ENCODE data around the gene CENPC. TPM values are rescaled to one million over a fixed set of nuclear protein-coding genes. Genes with fewer than 3 reads are reported as not detected.

CENPC gene
- total RNA-seq, 1 experiment from 2014 or later: 17.7 TPM

- no peak for DNase-seq (ENCODE audit: unreplicated experiment)
- ChIA-PET CTCF (interaction anchor here (1.0 kb wide), 1 partner anchor 19 kb away, joined by 7 read pairs; no protein-coding TSS in a partner anchor), POLR2A (no interaction called here)
- Mint-ChIP-seq H3K27ac (ENCODE audit: low read depth, unreplicated experiment) (no peak overlapping the region), H3K36me3 (ENCODE audit: insufficient read depth, unreplicated experiment) (peaks cover 4% of the 10 kb centered on the region), H3K27me3 (ENCODE audit: insufficient read depth, unreplicated experiment) (no peaks in the 10 kb centered on the region), H3K4me1 (ENCODE audit: insufficient read depth, unreplicated experiment) (no peaks in the 10 kb centered on the region), H3K9me3 (ENCODE audit: unreplicated experiment) (no peaks in the 10 kb centered on the region), H3K4me3 (ENCODE audit: unreplicated experiment) (no peak overlapping the region)
- TF ChIP-seq CTCF (IDR thresholded peaks at IDR 0.05; ENCODE audit: unreplicated experiment): no peak
- no TSS peak for BruUV-seq (replicated peaks)
- intact Hi-C loops (cut with micrococcal nuclease): no loop called here
Measured at GRCh38 chr4:67565284-67565683, 20.0 kb upstream of the CENPC start.

- ChIA-PET CTCF (no interaction called here), POLR2A (interaction anchor here (1.2 to 1.9 kb wide), 2 partner anchors 9 to 12 kb away, joined by 3 to 5 read pairs; partner anchors contain the start of gene CENPC)
- intact Hi-C loops (cut with micrococcal nuclease): no loop called here
- Mint-ChIP-seq H3K4me3 (ENCODE audit: unreplicated experiment) (no peak within 1 kb of the TSS), H3K27ac (ENCODE audit: low read depth, unreplicated experiment) (no peak within 1 kb of the TSS), H3K4me1 (ENCODE audit: insufficient read depth, unreplicated experiment) (no peaks in the 10 kb centered on the region), H3K27me3 (ENCODE audit: insufficient read depth, unreplicated experiment) (no peaks in the 10 kb centered on the region), H3K36me3 (ENCODE audit: insufficient read depth, unreplicated experiment) (no peaks in the 10 kb centered on the region), H3K9me3 (ENCODE audit: unreplicated experiment) (no peaks in the 10 kb centered on the region)
- DNase-seq (ENCODE audit: unreplicated experiment): no peak
- no TSS peak for BruUV-seq (replicated peaks)
- no peak for TF ChIP-seq CTCF (IDR thresholded peaks at IDR 0.05; ENCODE audit: unreplicated experiment)
Measured at GRCh38 chr4:67558493-67558892, 13.2 kb upstream of the CENPC start, which contains the start of gene STAP1. TSS of gene STAP1 (plus strand) at chr4:67558727. CDS start at chr4:67558810, 83 bp downstream.

- CTCF ChIA-PET: interaction anchor here (0.6 kb wide), 1 partner anchor 296 kb away, joined by 4 read pairs; no protein-coding TSS in a partner anchor
- Mint-ChIP-seq H3K4me1 (ENCODE audit: insufficient read depth, unreplicated experiment) (no peaks in the 10 kb centered on the region), H3K27me3 (ENCODE audit: insufficient read depth, unreplicated experiment) (no peaks in the 10 kb centered on the region), H3K9me3 (ENCODE audit: unreplicated experiment) (no peaks in the 10 kb centered on the region), H3K27ac (ENCODE audit: low read depth, unreplicated experiment) (no peak overlapping the region), H3K36me3 (ENCODE audit: insufficient read depth, unreplicated experiment) (no peaks in the 10 kb centered on the region), H3K4me3 (ENCODE audit: unreplicated experiment) (no peak overlapping the region)
- POLR2A ChIA-PET: no interaction called here
- intact Hi-C loops (cut with micrococcal nuclease): no loop called here
- no TSS peak for BruUV-seq (replicated peaks)
- no peak for DNase-seq (ENCODE audit: unreplicated experiment)
- no peak for TF ChIP-seq CTCF (IDR thresholded peaks at IDR 0.05; ENCODE audit: unreplicated experiment)
Measured at GRCh38 chr4:67556436-67556835, 11.1 kb upstream of the CENPC start.

- no peaks in the 10 kb centered on the region for H3K4me1 Mint-ChIP-seq (ENCODE audit: insufficient read depth, unreplicated experiment)
- ChIA-PET POLR2A (interaction anchor here (0.7 kb wide), 2 partner anchors 18 to 49 kb away, joined by 3 read pairs; no protein-coding TSS in a partner anchor), CTCF (no interaction called here)
- H3K36me3 Mint-ChIP-seq (ENCODE audit: insufficient read depth, unreplicated experiment): no peaks in the 10 kb centered on the region
- H3K4me3 Mint-ChIP-seq (ENCODE audit: unreplicated experiment): no peak overlapping the region
- H3K27me3 Mint-ChIP-seq (ENCODE audit: insufficient read depth, unreplicated experiment): no peaks in the 10 kb centered on the region
- TF ChIP-seq CTCF (IDR thresholded peaks at IDR 0.05; ENCODE audit: unreplicated experiment): no peak
- no peak for DNase-seq (ENCODE audit: unreplicated experiment)
- no peak overlapping the region for H3K27ac Mint-ChIP-seq (ENCODE audit: low read depth, unreplicated experiment)
- intact Hi-C loops (cut with micrococcal nuclease): no loop called here
- no TSS peak for BruUV-seq (replicated peaks)
- H3K9me3 Mint-ChIP-seq (ENCODE audit: unreplicated experiment): no peaks in the 10 kb centered on the region
Measured at GRCh38 chr4:67555447-67555846, 10.1 kb upstream of the CENPC start.
